GM12878 (cell line): ENCODE results near the gene FOLR2. TPM values are rescaled to one million over a fixed set of nuclear protein-coding genes. Genes with fewer than 3 reads are reported as not detected.
"Not testable (repeated sequence)": the region's sequence is repeated elsewhere in the genome, so short reads cannot be mapped to it uniquely, and the experiment has no call there.

Experiments used
- ATAC-seq: fragments of 200-7000 bp; cut with Tn5 transposase; 3 replicates; pipeline ENCODE4 v1.9.1; 2020; ENCODE audit warnings: mild to moderate bottlenecking, moderate library complexity
- BruUV-seq: library from RNA; stranded (reverse); fragments of 400-500 nt; replicated peaks from 2 replicates; lab custom pipeline; 2021; lab: Mats Ljungman, UMichigan
- CTCF ChIA-PET: fragments of 300-600 bp; sonication (Branson Sonifier 250); formaldehyde crosslinking; extraction: SDS; loops from one replicate; lab custom pipeline; 2021; ENCODE audit warnings: inconsistent platforms; lab: Yijun Ruan, JAX
- POLR2A ChIA-PET: fragments of 350-600 bp; formaldehyde crosslinking; extraction: SDS; loops from one replicate; lab custom pipeline; 2021; ENCODE audit warnings: inconsistent platforms; lab: Charles Lee
- RAD21 ChIA-PET: fragments of 300-600 bp; sonication (Branson Sonifier 250); formaldehyde crosslinking; loops from one replicate; lab custom pipeline; 2023; ENCODE audit warnings: antibody characterized with exemption; ENCODE audit not compliant: unreplicated experiment; lab: Charles Lee
- SMC1A ChIA-PET: fragments of 300-600 bp; sonication (Branson Sonifier 250); formaldehyde crosslinking; loops from one replicate; lab custom pipeline; 2023; ENCODE audit not compliant: unreplicated experiment, uncharacterized antibody; lab: Charles Lee
- DNase-seq: peaks from one replicate; pipeline ENCODE4 v3.0.0-alpha.2; 2011; ENCODE audit warnings: low read depth, low spot score
- FAIRE-seq: peaks from 3 replicates; lab custom pipeline; 2011; peaks lifted over from hg19 to GRCh38; lab: Jason Lieb, UNC
- H2AFZ ChIP-seq: 2 replicates; pipeline ENCODE4 v1.6.0; 2011; ENCODE audit warnings: low read depth, low read length, control low read depth; ENCODE audit not compliant: control insufficient read depth
- H3K27ac ChIP-seq: 2 replicates; pipeline ENCODE4 v1.5.1; 2011; ENCODE audit warnings: control low read depth; ENCODE audit not compliant: control insufficient read depth, insufficient read depth
- H3K27me3 ChIP-seq, 2 experiments: replicated peaks in 1 of 2; 2 replicates each; pipeline versions ENCODE4 v1.6.0 to v1.6.1; 2011; ENCODE audit warnings: low read length in 1 of 2; ENCODE audit not compliant: control insufficient read depth in 2 of 2, insufficient read depth in 2 of 2
- H3K36me3 ChIP-seq, 2 experiments: 2 replicates each; pipeline ENCODE4 v1.5.1; 2011; ENCODE audit warnings: low read length in 1 of 2; ENCODE audit not compliant: control insufficient read depth in 2 of 2, insufficient read depth in 2 of 2
- H3K4me1 ChIP-seq: 2 replicates; pipeline ENCODE4 v1.6.1; 2011; ENCODE audit warnings: mild to moderate bottlenecking, low read length, moderate library complexity, mixed read lengths; ENCODE audit not compliant: control insufficient read depth, insufficient read depth
- H3K4me2 ChIP-seq: 2 replicates; pipeline ENCODE4 v1.6.0; 2011; ENCODE audit warnings: control low read depth; ENCODE audit not compliant: control insufficient read depth, insufficient read depth
- H3K4me3 ChIP-seq: fragments of 200-600 bp; sonication (generic); 2 replicates; pipeline ENCODE4 v1.5.1; 2016
- H3K79me2 ChIP-seq: 2 replicates; pipeline ENCODE4 v1.6.0; 2011; ENCODE audit warnings: low read length; ENCODE audit not compliant: control insufficient read depth, insufficient read depth
- H3K9ac ChIP-seq: 2 replicates; pipeline ENCODE4 v1.8.0; 2011; ENCODE audit warnings: low read length, control low read depth, mixed read lengths; ENCODE audit not compliant: control insufficient read depth, insufficient read depth
- H3K9me3 ChIP-seq: replicated peaks from 3 replicates; pipeline ENCODE4 v1.5.1; 2011; ENCODE audit warnings: mild to moderate bottlenecking, low read length; ENCODE audit not compliant: control insufficient read depth, insufficient read depth
- H4K20me1 ChIP-seq: 2 replicates; pipeline ENCODE4 v1.6.0; 2011; ENCODE audit not compliant: control insufficient read depth, insufficient read depth
- BMI1 ChIP-seq: fragments of 450-650 bp; IDR thresholded peaks from 2 replicates; pipeline ENCODE4 v1.6.1; 2016; ENCODE audit warnings: mild to moderate bottlenecking, moderate library complexity, borderline replicate concordance
- CHD1 ChIP-seq: IDR thresholded peaks from 2 replicates; pipeline ENCODE4 v1.6.1; 2012; ENCODE audit warnings: low read depth, low read length, improper control_type of control experiment
- HSF1 ChIP-seq: fragments of 150-350 bp; IDR thresholded peaks from 2 replicates; pipeline ENCODE4 v1.6.1; 2014; ENCODE audit warnings: mild to moderate bottlenecking, low read depth, low read length
- MTA2 ChIP-seq: fragments of 450-650 bp; IDR thresholded peaks from 2 replicates; pipeline ENCODE4 v1.6.1; 2016; ENCODE audit warnings: low read depth, mild to moderate bottlenecking, moderate library complexity
- MTA3 ChIP-seq: IDR thresholded peaks from 2 replicates; pipeline ENCODE4 v1.6.1; 2012; ENCODE audit warnings: low read length, inconsistent platforms, borderline replicate concordance
- NR2C1 ChIP-seq: fragments of 450-650 bp; IDR thresholded peaks from 2 replicates; pipeline ENCODE4 v1.6.1; 2017; ENCODE audit warnings: antibody characterized with exemption, mild to moderate bottlenecking, moderate library complexity
- RELB ChIP-seq: fragments of 450-650 bp; IDR thresholded peaks from 2 replicates; pipeline ENCODE4 v1.6.1; 2017; ENCODE audit warnings: low read depth, mild to moderate bottlenecking, moderate library complexity
- RUNX3 ChIP-seq: IDR thresholded peaks from 2 replicates; pipeline ENCODE4 v1.6.1; 2012; ENCODE audit warnings: low read length, inconsistent platforms
- SPI1 ChIP-seq: IDR thresholded peaks from 2 replicates; pipeline ENCODE4 v1.6.1; 2011; ENCODE audit warnings: low read depth, mild to moderate bottlenecking, low read length, moderate library complexity, borderline replicate concordance; ENCODE audit not compliant: insufficient read depth
- TCF7 ChIP-seq: IDR thresholded peaks from 2 replicates; pipeline ENCODE4 v1.6.1; 2014; ENCODE audit warnings: antibody characterized with exemption, borderline replicate concordance
- WRNIP1 ChIP-seq: IDR thresholded peaks from 2 replicates; pipeline ENCODE4 v1.6.1; 2011; ENCODE audit warnings: low read depth, low read length, improper control_type of control experiment, borderline replicate concordance
- ZBTB33 ChIP-seq: fragments of 450-650 bp; IDR thresholded peaks from 2 replicates; pipeline ENCODE4 v1.6.1; 2017; ENCODE audit warnings: mild to moderate bottlenecking
- WGBS: methylation state at CpG from one replicate; pipeline ENCODE4 v1.1.6; 2016; ENCODE audit warnings: low lambda C conversion rate; ENCODE audit not compliant: insufficient replicate concordance, insufficient coverage; ENCODE audit errors: missing lambda C conversion rate; 5-methylcytosine and 5-hydroxymethylcytosine counted together
- in situ Hi-C: fragments of 300-500 bp; cut with MboI; formaldehyde crosslinking; loops from 9 replicates; pipeline ENCODE4 v1.14.3; 2018; ENCODE audit warnings: mixed read lengths
- intact Hi-C: fragments of 100-400 bp; cut with micrococcal nuclease; formaldehyde crosslinking; loops from one replicate; pipeline ENCODE4 v1.14.2; 2022; ENCODE audit not compliant: unreplicated experiment
- polyA plus RNA-seq, 11 experiments: library from polyadenylated mRNA; depleted of rRNA in 4 of 11; unstranded in 6 of 11; stranded (reverse) in 5 of 11; fragments of >200 nt; fragmentation: Nextera tagmentation in 4 of 11; fragmentation: Illumina TruSeq in 1 of 11; extraction: Ambion mirVana in 4 of 11; extraction: Trizol in 1 of 11; gene quantifications; 1 replicate in 1 of 11; 2 replicates in 10 of 11; pipeline versions ENCODE4 v1.2.1 to v1.2.3, GENCODE V29; 2011 to 2016; ENCODE audit warnings: inconsistent platforms in 2 of 11, missing spikeins in 2 of 11, low read depth in 1 of 11
- total RNA-seq, 4 experiments: library from RNA; depleted of rRNA in 3 of 4; stranded (reverse); fragments of >200 nt in 3 of 4; fragmentation: Illumina TruSeq in 1 of 4; extraction: Trizol in 1 of 4; gene quantifications; 2 replicates each; pipeline versions ENCODE4 v1.2.1 to v1.2.3, GENCODE V29; 2013 to 2021

The FOLR2 gene
- total and polyA plus RNA-seq, 10 of the 15 experiments (the other 5 are each of a cell fraction or from before 2014, with no cell fraction given) = 0.10 to 11.1 (median 1.9) TPM

GRCh38 chr11:72265951-72266350, 49.4 kb downstream of the FOLR2 start:
- ChIA-PET SMC1A (interaction anchor here (1.2 to 1.5 kb wide), 2 partner anchors 11 to 153 kb away, joined by 4 to 5 read pairs; no protein-coding TSS in a partner anchor), POLR2A (interaction anchor here (0.6 to 1.1 kb wide), 2 partner anchors 66 to 121 kb away, joined by 3 to 4 read pairs; no protein-coding TSS in a partner anchor), RAD21 (interaction anchor here (0.7 kb wide), 1 partner anchor 24 kb away, joined by 3 read pairs; no protein-coding TSS in a partner anchor), CTCF (interaction anchor here (1.9 to 4.0 kb wide), 2 partner anchors 150 to 166 kb away, joined by 6 to 22 read pairs; no protein-coding TSS in a partner anchor)
- H3K9me3 ChIP-seq = no peaks in the 10 kb centered on the region; the same call in 2 of the 3 replicates
- intact Hi-C loops (no loop called here), in situ Hi-C loops (no loop called here)
- FAIRE-seq (no peak), ATAC-seq (no peak), DNase-seq (no peak)
- no peaks in the 10 kb centered on the region for H3K36me3 ChIP-seq
- H3K79me2 ChIP-seq = no peaks in the 10 kb centered on the region
- H2AFZ ChIP-seq = no peak overlapping the region
- H3K4me3 ChIP-seq = no peak overlapping the region
- no peak overlapping the region for H3K4me2 ChIP-seq
- H3K4me1 ChIP-seq = peaks cover 2% of the 10 kb centered on the region; the same call in 1 of the 2 replicates
- H3K9ac ChIP-seq = no peak overlapping the region
- no peaks in the 10 kb centered on the region for H3K27me3 ChIP-seq
- H4K20me1 ChIP-seq = no peaks in the 10 kb centered on the region
- no TSS peak for BruUV-seq
- H3K27ac ChIP-seq = no peak overlapping the region
- TF ChIP-seq NR2C1 = no peak
- no peak for TF ChIP-seq HSF1
- no peak for TF ChIP-seq BMI1
- no peak for TF ChIP-seq CHD1
- TF ChIP-seq RUNX3 = no peak
- no peak for TF ChIP-seq MTA3
- no peak for TF ChIP-seq MTA2
- no peak for TF ChIP-seq SPI1
- TF ChIP-seq TCF7 = no peak
- TF ChIP-seq RELB = no peak
- no peak for TF ChIP-seq ZBTB33
- no peak for TF ChIP-seq WRNIP1

- 33% methylated on average over 5 of the region's 5 CpGs for WGBS
- H3K4me3 ChIP-seq, BruUV-seq, H3K9ac ChIP-seq, ATAC-seq, H3K9me3 ChIP-seq, H3K27me3 ChIP-seq, H3K27ac ChIP-seq, H3K79me2 ChIP-seq, intact Hi-C loops, H3K4me2 ChIP-seq, in situ Hi-C loops, H4K20me1 ChIP-seq, FAIRE-seq, H2AFZ ChIP-seq, DNase-seq, H3K4me1 ChIP-seq, H3K36me3 ChIP-seq: not testable (repeated sequence)
- RAD21 ChIA-PET = interaction anchor here (0.9 kb wide), 1 partner anchor 164 kb away, joined by 3 read pairs; no protein-coding TSS in a partner anchor
- POLR2A ChIA-PET = interaction anchor here (1.1 kb wide), 1 partner anchor 122 kb away, joined by 4 read pairs; no protein-coding TSS in a partner anchor
- SMC1A ChIA-PET = interaction anchor here (1.2 to 3.6 kb wide), 3 partner anchors 12 to 164 kb away, joined by 4 to 13 read pairs (median 5); no protein-coding TSS in a partner anchor
- CTCF ChIA-PET = interaction anchor here (1.5 to 4.0 kb wide), 4 partner anchors 10 to 165 kb away, joined by 3 to 22 read pairs (median 5); no protein-coding TSS in a partner anchor
These were observed 50.4 kb downstream of the FOLR2 start for GRCh38 chr11:72266960-72267359.
